Measurements from ENCODE around the gene C16orf92.
"Not testable (repeated sequence)": the region's sequence is repeated elsewhere in the genome, so short reads cannot be mapped to it uniquely, and the experiment has no call there.

The C16orf92 gene

DNA sequence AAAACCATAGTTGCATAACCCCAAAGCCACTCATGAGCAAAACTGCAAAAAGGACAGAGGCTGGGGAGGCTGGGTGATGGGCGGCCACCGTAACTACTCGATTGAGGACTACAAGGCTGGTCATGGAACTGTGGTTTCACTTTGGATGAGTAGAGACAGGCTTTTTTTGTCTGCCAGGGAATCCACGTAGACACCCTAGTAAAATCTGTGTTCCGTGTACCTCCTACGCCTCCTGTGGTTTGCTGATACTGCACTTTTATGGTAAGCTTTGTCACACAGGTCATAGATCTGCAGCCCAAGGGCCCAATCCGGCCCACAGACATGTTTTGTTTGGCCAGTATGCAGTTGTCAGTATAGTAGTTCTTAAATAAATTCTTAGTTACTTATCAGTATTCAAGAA lies 10.3 kb downstream of the C16orf92 start:
- TF ChIP-seq, protein P1, sequence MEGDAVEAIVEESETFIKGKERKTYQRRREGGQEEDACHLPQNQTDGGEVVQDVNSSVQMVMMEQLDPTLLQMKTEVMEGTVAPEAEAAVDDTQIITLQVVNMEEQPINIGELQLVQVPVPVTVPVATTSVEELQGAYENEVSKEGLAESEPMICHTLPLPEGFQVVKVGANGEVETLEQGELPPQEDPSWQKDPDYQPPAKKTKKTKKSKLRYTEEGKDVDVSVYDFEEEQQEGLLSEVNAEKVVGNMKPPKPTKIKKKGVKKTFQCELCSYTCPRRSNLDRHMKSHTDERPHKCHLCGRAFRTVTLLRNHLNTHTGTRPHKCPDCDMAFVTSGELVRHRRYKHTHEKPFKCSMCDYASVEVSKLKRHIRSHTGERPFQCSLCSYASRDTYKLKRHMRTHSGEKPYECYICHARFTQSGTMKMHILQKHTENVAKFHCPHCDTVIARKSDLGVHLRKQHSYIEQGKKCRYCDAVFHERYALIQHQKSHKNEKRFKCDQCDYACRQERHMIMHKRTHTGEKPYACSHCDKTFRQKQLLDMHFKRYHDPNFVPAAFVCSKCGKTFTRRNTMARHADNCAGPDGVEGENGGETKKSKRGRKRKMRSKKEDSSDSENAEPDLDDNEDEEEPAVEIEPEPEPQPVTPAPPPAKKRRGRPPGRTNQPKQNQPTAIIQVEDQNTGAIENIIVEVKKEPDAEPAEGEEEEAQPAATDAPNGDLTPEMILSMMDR (conservative IDR thresholded peaks at IDR 0.05; ENCODE audit: control insufficient read depth, insufficient read depth, low read depth, low read length): no peak
- no peak overlapping the region for H3K4me3 ChIP-seq (ENCODE audit: control insufficient read depth, low read depth, low read length)
- peak; percentile 39 for DNase-seq (ENCODE audit: low read depth)

DNA sequence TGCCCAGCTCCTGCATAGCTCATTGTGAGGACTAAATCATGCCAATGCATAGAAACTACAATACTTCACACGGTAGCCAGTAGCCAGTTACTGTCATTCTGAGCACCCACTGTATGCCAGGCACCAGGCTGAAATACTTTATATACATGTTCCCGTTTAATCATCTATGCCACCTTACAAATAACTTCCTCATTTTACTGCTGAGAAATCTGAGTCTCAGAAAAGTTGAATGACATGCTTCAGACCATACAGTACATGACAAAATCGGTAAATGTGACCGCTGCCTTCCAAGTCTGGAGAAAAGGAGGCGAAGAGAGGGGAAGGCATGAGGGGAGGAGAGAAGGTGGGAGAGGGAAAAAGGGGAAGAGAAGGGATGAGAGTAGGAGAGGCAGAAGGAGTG lies 17.2 kb downstream of the C16orf92 start:
- TF ChIP-seq, protein P1 (conservative IDR thresholded peaks at IDR 0.05; ENCODE audit: control insufficient read depth, insufficient read depth, low read depth, low read length): no peak
- no peak for DNase-seq (ENCODE audit: low read depth)
- no peak overlapping the region for H3K4me3 ChIP-seq (ENCODE audit: control insufficient read depth, low read depth, low read length)

DNA sequence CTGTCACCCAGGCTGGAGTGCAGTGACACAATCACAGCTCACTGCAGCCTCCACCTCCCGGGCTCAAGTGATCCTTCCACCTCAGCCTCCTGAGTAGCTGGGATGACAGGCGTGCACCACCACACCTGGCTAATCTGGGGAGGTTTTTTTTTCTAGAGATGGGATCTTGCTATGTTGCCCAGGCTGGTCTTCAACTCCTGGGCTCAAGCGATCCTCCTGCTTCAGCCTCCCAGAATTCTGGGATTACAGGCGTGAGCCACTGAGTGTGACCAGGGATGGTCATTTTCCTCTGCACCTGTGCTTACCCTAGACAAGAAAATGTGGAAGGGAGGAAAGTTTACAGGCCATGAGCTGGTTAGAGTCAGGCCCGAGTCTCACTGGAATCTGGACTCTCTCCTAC lies 17.7 kb downstream of the C16orf92 start:
- not testable (repeated sequence) for DNase-seq (ENCODE audit: low read depth)

DNA sequence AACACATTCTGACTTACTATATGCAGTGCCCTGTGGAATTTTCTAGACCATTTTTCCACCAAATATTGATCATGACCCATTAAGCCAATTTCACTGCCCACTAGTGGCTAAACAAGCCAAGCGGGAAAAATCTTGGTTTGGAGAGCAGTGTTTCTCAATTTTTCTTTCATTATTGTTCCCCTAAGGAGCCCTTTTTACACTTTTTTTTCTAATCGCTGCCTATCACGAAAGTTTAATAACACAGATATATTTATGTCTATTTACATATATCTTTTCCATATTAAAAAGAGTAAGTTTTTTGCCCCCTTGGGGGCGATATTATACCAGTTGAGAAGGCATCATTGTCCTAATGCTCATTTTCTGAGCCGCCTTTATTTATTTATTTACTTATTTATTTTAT lies 18.8 kb downstream of the C16orf92 start:
- peak; percentile 50 for DNase-seq (ENCODE audit: low read depth)
- TF ChIP-seq, protein P1 (conservative IDR thresholded peaks at IDR 0.05; ENCODE audit: control insufficient read depth, insufficient read depth, low read depth, low read length): peak; percentile 27
- no peak overlapping the region for H3K4me3 ChIP-seq (ENCODE audit: control insufficient read depth, low read depth, low read length)

More for the DNA sequence above, 17.7 kb downstream of the C16orf92 start:
- not testable (repeated sequence) for H3K4me3 ChIP-seq (ENCODE audit: control insufficient read depth, low read depth, low read length)

DNA sequence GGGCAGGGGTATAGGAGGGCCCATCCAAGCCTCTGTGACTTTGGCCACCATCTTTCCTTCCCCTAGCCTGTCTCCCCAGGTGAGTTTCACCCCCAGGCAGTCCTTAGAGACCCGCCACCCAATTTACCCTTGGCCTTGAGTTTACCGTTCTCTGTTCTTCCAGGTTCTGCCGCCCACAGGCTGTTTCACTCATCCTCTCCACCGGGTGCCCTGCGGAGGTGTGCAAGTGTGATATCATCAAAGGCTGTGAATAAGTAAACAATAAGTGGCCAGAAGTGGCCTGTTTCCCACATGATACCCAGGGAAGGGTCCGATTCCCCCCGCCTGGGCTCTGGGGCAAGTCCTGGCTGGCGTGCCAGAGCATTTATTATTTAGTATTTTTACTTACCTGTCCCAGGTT lies 23.2 kb downstream of the C16orf92 start:
- TF ChIP-seq, protein P1 (conservative IDR thresholded peaks at IDR 0.05; ENCODE audit: control insufficient read depth, insufficient read depth, low read depth, low read length): no peak
- DNase-seq (ENCODE audit: low read depth): no peak
- no peak overlapping the region for H3K4me3 ChIP-seq (ENCODE audit: control insufficient read depth, low read depth, low read length)

DNA sequence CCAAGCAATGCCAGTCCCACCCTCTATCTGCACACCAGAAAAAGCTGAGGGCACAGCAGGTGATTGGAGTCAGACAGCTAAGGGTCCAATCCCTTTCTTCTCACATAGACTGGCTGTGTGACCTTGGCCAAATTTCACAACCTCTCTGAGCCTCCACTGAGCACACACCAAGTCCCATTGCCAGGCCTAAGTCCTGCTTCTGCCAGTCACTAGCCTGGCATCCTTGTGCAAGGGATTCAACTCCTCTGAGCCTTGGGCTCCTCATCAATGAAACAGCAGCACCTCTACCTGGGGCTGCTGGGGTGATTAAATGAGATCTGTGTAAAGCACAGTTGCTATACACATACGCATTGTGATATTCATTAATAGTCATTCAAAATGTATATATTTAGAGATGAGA lies 23.6 kb downstream of the C16orf92 start:
- TF ChIP-seq, protein P1 (conservative IDR thresholded peaks at IDR 0.05; ENCODE audit: control insufficient read depth, insufficient read depth, low read depth, low read length): no peak
- no peak for DNase-seq (ENCODE audit: low read depth)
- H3K4me3 ChIP-seq (ENCODE audit: control insufficient read depth, low read depth, low read length): no peak overlapping the region

DNA sequence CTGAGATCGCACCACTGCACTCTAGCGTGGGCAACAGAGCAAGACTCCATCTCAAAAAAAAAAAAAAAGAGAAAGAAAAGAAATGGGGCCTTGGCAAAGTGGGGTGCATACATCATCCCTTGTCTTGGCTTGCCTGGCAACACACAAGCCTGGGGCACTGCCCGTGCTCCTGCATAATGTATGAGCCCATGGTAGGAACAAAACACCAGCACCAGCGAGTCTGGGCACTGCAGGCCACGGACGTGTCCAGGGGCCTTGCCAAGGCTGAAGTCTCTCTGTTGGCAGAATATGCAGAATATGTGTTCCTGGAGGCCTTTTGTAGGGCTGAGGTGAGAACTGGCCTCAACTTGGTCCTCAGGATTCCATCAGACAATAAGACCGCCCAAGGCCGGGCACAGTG lies 26.9 kb downstream of the C16orf92 start:
- TF ChIP-seq, protein P1 (conservative IDR thresholded peaks at IDR 0.05; ENCODE audit: control insufficient read depth, insufficient read depth, low read depth, low read length): no peak
- no peak overlapping the region for H3K4me3 ChIP-seq (ENCODE audit: control insufficient read depth, low read depth, low read length)
- no peak for DNase-seq (ENCODE audit: low read depth)

All from fibroblast of mammary gland (primary cell).